Activated CD8-positive, alpha-beta memory T cell treated with anti-CD3 and anti-CD28 coated beads, Interleukin-2, amount 50 U/mL, for 1 hour (primary cell): ENCODE results near the gene CUEDC1.

Experiments
- DNase-seq: peaks from one replicate; pipeline ENCODE4 v3.0.0-alpha.2; 2020; ENCODE audit errors: extremely low read depth

The CUEDC1 gene

DNA sequence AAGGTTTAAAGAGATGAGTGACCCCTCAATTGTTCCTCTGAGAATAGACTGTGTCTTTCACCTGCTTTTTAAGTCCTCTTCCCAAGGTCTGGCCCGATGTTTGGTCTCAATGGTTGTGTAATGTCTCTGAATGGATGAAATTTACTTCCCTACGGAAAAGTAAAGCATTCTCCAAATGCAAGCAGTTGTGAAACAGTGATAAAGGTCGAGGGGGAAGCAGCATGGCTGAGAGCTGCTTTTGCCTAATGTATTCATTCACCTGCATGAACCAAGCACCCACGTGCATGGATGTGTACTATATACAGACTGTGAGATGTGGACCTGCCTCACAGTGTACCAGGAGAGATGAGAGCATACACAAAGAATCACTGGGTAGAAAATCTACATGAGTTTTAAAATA, 116.8 kb downstream of the CUEDC1 start:
- DNase-seq, result no peak

DNA sequence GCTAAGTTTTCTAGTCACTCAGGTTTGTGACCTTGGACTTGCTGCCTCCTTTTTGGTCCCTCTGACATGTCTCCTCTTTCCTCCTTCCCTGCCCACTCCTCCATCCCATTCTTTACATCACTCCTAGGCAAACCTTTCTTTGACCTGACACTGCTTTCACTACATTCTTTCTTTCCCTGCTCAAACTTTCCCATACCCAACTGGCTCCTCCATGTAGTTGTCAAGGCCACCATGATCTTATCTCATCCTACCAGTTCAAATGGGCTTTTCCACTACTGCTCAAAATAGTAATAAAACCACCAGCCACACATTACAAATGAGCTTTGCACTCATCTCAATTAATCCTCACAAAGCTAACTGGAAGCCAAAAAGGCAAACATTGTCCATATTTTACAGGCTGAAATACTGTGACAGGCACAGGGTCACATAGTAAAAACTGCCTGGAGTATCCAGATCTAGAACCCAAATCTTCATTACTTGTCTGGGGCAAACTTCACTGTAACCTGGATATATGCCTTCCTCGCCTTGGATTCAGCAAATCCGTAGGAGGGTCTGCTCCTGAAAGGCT, 119.8 kb downstream of the CUEDC1 start:
- DNase-seq, result no peak

DNA sequence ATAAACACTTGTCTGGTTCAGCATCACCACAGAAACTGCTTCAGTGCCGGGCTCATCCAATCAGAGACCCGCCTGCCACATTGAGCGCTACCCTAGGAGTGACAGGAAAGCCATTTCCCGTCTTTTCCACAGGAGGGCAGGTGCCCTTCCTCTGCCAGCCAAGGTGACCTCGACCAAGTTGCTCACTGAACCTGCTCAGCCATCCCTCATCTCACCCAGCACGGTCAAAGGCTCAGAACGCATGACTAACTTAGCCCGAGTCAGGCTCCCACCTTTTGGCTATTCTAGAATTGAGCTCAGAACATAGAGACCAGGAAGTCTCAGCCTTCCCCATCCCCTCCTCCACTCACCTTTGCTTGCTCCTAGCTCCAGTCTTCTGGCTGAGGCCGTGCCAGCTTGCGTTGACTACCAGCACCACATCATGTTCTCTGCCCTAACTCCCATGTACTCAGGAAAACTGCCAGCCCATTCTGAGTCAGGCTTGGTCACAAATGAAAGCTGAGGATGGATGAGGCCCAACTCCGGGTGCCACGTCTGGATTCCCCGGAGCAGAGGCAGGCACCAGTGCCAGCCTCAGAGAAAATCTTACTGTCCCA, 121.0 kb downstream of the CUEDC1 start:
- DNase-seq, result no peak

GRCh38 chr17:57833179-57833939, 121.9 kb downstream of the CUEDC1 start:
- DNase-seq, result peak; percentile 32

- no peak for DNase-seq
Measured at GRCh38 chr17:57832314-57833178, 122.7 kb downstream of the CUEDC1 start.

- no peak for DNase-seq
Measured at GRCh38 chr17:57830880-57831279, 124.3 kb downstream of the CUEDC1 start.

DNA sequence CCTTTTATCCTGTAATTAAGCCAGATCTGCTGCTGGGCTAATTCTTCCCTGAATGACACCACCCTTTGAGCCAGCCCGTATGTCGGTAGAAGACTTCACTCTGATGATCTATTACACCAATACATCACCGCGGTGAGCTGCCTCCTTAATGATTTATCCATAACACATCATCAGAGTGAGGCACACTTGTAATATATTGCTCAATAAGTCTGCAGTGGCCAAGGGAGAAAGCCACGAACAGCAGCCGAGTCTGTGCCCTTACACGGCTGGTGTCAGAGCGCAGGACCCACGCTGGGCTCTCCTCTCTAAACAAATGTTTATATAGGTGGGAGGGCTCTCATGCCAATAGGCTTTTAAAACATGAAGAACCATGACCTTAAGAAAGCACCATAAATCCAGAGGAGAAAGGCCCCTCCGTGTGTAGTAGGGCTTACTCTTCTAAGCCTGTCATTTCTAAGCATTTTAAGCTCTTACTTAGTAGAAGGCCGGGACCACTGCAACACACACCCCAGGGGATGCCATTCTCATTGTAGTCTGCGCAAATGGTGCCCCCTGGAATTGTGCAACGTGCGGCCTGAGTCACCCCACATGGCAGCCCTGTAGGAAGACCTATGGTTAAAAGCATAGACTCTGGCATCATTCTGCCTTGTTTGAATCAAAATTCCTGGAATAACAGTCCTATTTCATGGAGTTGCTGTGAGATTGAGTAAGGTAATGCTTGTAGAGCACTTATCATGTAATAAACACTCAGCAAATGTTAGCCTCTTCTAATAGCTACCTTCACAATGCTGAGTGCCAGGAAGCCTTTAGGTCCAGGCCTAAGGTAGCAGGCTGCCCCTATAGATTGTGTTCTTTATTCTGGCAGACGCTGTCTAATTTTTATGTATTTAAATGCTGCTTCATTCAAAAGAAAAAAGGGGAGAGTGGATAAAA, 131.5 kb downstream of the CUEDC1 start:
- DNase-seq, result no peak

DNA sequence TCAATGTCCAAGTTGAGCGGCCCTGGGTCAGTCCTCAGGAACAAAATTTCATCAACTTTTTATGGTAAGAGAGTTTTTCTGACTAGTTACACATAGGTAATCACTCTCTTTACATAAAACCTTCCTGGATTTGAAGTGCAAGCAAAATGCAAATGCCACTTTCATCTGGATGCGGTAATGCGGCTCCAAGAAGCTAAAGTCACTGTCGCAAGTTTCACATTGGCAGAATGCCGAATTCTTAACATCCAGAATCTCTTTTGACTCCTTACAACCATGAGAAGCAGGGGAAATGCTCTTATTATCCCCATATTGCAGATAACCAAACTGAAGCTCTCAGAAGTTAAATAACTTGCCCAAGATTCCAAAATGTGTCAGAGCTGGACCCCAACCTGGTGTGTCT, 135.3 kb downstream of the CUEDC1 start:
- DNase-seq, result no peak

DNA sequence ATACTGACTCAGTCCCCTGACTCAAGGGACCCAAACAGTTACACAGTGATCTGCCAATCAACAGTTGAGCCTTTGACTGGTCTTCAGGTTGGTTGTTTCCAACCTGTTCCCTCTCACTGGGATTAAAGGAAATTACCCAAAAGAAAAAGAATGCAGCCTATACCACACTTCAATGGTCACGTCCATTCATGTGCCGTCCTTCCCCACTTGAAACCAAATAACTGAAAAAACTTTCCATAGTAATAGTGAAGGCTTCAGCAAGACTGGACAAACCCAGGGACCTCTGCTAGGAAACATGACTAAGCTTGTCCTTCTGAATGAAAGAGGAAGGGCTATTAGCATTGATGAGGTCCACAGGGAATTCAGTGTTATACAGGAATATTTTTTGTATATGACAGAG, 135.9 kb downstream of the CUEDC1 start:
- DNase-seq, result no peak

DNA sequence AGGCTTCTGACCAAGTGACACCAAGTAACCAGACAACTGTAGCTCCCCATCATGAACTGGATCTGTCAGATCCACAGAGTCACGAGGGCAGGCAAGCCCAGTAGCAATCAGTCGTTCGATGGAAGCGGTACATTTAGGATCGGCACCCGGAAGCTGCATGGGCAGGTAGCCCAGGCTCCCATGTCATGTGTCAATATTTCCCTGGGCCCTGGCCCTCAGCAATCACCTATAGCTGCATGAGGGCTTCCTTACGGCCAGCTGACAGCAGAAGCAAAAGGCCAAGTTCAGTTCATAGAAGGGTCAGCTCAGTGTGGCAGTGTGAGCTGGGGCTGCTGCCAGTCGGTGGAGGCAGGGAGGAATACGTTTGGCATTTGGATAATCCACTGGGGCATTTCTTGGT, 137.1 kb downstream of the CUEDC1 start:
- no peak for DNase-seq

DNA sequence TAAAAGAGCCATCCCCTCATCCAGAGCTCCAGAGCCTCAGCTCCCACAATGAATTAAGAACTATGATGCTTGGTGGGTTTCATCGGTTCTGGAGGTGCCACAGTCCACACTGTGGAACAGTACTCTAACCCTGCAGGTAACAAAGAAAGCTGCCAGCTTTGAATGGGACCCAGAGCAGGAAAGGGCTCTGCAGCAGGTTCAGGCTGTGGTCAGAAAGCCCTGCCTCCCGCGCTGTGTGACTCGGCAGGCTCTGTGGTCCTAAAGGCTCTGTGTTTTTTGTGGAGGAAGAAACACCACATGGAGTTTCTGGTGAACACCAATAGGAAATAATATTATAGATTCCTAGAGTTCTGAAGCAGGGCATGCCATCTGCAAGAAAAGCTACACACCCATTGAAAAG, 137.9 kb downstream of the CUEDC1 start:
- no peak for DNase-seq

- no peak for DNase-seq
Measured at GRCh38 chr17:57814421-57814820, 140.8 kb downstream of the CUEDC1 start.

- no peak for DNase-seq
Measured at GRCh38 chr17:57811638-57812280, 143.5 kb downstream of the CUEDC1 start.
